ENCODE data around the gene MAB21L3.

DNA sequence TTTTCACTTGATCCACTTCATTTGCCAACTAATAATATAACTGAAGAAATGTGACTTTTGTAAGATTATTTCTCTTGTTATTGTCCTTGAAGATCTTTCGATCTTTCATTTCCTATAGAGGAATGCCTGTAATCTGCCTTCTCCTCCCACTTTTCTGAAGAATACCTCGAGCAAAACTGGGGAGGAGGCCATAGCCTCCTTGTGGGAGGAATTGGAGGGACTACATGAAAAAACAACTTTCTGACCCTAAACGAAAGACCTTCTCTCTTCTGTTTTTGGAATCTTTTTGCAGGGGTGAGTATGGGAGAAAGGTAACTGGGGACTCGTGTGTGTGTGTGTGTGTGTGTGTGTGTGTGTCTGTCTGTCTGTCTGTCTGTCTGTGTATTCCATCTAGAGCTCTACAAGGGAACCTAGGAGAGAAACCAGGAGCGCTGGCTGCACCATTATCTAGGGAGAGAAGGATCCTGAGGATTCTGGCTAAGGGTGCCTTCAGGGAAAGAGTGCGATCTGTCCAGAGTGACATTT, 32.4 kb upstream of the MAB21L3 start:
- TF ChIP-seq CTCF (IDR thresholded peaks at IDR 0.05) (no peak), POLR2AphosphoS5 (IDR thresholded peaks at IDR 0.05) (no peak)

Measured in suprapubic skin (tissue), 3 donors.